Measurements from ENCODE around the gene ANO2.
"Not testable (repeated sequence)": the region's sequence is repeated elsewhere in the genome, so short reads cannot be mapped to it uniquely, and the experiment has no call there.

Gene ANO2

GRCh38 chr12:5818877-5819276 lies 126.2 kb downstream of the ANO2 start:
- DNase-seq (ENCODE audit: low read depth) = not testable (repeated sequence)

- DNase-seq (ENCODE audit: low read depth) = no peak
Measured at GRCh38 chr12:5817246-5817645, 127.8 kb downstream of the ANO2 start.

- DNase-seq (ENCODE audit: low read depth) = no peak
Measured at GRCh38 chr12:5809586-5809985, 135.5 kb downstream of the ANO2 start.

GRCh38 chr12:5808981-5809380 lies 136.1 kb downstream of the ANO2 start:
- no peak for DNase-seq (ENCODE audit: low read depth)

GRCh38 chr12:5807514-5808219 lies 137.4 kb downstream of the ANO2 start:
- no peak for DNase-seq (ENCODE audit: low read depth)

- DNase-seq (ENCODE audit: low read depth) = no peak
Measured at GRCh38 chr12:5807090-5807414, 138.0 kb downstream of the ANO2 start.

GRCh38 chr12:5806371-5807089 lies 138.5 kb downstream of the ANO2 start:
- no peak for DNase-seq (ENCODE audit: low read depth)

GRCh38 chr12:5803532-5803931 lies 141.5 kb downstream of the ANO2 start:
- no peak for DNase-seq (ENCODE audit: low read depth)

- DNase-seq (ENCODE audit: low read depth) = no peak
Measured at GRCh38 chr12:5798242-5799015, 146.6 kb downstream of the ANO2 start.

GRCh38 chr12:5797661-5798060 lies 147.4 kb downstream of the ANO2 start:
- DNase-seq (ENCODE audit: low read depth) = no peak

- no peak for DNase-seq (ENCODE audit: low read depth)
Measured at GRCh38 chr12:5796959-5797225, 148.2 kb downstream of the ANO2 start.

- no peak for DNase-seq (ENCODE audit: low read depth)
Measured at GRCh38 chr12:5796171-5796958, 148.7 kb downstream of the ANO2 start.

- no peak for DNase-seq (ENCODE audit: low read depth)
Measured at GRCh38 chr12:5794156-5794555, 150.9 kb downstream of the ANO2 start.

- no peak for DNase-seq (ENCODE audit: low read depth)
Measured at GRCh38 chr12:5792343-5792742, 152.7 kb downstream of the ANO2 start.

GRCh38 chr12:5789469-5789968 lies 155.5 kb downstream of the ANO2 start:
- no peak for DNase-seq (ENCODE audit: low read depth)

- DNase-seq (ENCODE audit: low read depth) = no peak
Measured at GRCh38 chr12:5787828-5788227, 157.2 kb downstream of the ANO2 start.

GRCh38 chr12:5785601-5786000 lies 159.5 kb downstream of the ANO2 start:
- no peak for DNase-seq (ENCODE audit: low read depth)

- no peak for DNase-seq (ENCODE audit: low read depth)
Measured at GRCh38 chr12:5784462-5785130, 160.5 kb downstream of the ANO2 start.

GRCh38 chr12:5783289-5783920 lies 161.7 kb downstream of the ANO2 start:
- DNase-seq (ENCODE audit: low read depth) = no peak

- no peak for DNase-seq (ENCODE audit: low read depth)
Measured at GRCh38 chr12:5780536-5780935, 164.5 kb downstream of the ANO2 start.

GRCh38 chr12:5779401-5779800 lies 165.7 kb downstream of the ANO2 start:
- no peak for DNase-seq (ENCODE audit: low read depth)

Measured in T follicular helper cell (primary cell).